Osteoblast (primary cell): ENCODE results near the gene RASGEF1B. TPM values are rescaled to one million over a fixed set of nuclear protein-coding genes. Genes with fewer than 3 reads are reported as not detected.

Experiments used
- DNase-seq: peaks from one replicate; pipeline ENCODE4 v3.0.0; 2011; ENCODE audit warnings: low spot score, mixed read lengths; ENCODE audit not compliant: insufficient read length; ENCODE audit errors: missing footprints
- H2AFZ ChIP-seq: 2 replicates; pipeline ENCODE4 v1.6.0; 2011; ENCODE audit warnings: mild to moderate bottlenecking, low read length
- H3K27ac ChIP-seq: 2 replicates; pipeline ENCODE4 v1.5.1; 2011; ENCODE audit warnings: mild to moderate bottlenecking, low read depth, low read length, moderate library complexity
- H3K27me3 ChIP-seq: 2 replicates; pipeline ENCODE4 v1.6.0; 2012; ENCODE audit warnings: mild to moderate bottlenecking, control low read depth, inconsistent platforms, low read length, moderate library complexity; ENCODE audit not compliant: insufficient read depth
- H3K36me3 ChIP-seq: 2 replicates; pipeline ENCODE4 v1.5.1; 2011; ENCODE audit warnings: mild to moderate bottlenecking, low read length, control low read depth, moderate library complexity; ENCODE audit not compliant: insufficient read depth
- H3K4me1 ChIP-seq: 2 replicates; pipeline ENCODE4 v1.5.1; 2011; ENCODE audit warnings: mild to moderate bottlenecking, low read length, control low read depth, moderate library complexity; ENCODE audit not compliant: insufficient read depth
- H3K4me2 ChIP-seq: 2 replicates; pipeline ENCODE4 v1.6.0; 2011; ENCODE audit warnings: mild to moderate bottlenecking, low read length; ENCODE audit not compliant: insufficient read depth
- H3K4me3 ChIP-seq: fragments of 200-600 bp; sonication (generic); 3 replicates; pipeline ENCODE4 v1.5.1; 2012; ENCODE audit warnings: mild to moderate bottlenecking, low read length, inconsistent platforms; ENCODE audit not compliant: insufficient read depth
- H3K79me2 ChIP-seq: 2 replicates; pipeline ENCODE4 v1.6.0; 2012; ENCODE audit warnings: mild to moderate bottlenecking, low read length, control low read depth, inconsistent platforms; ENCODE audit not compliant: insufficient read depth
- H3K9me3 ChIP-seq: 2 replicates; pipeline ENCODE4 v1.5.1; 2011; ENCODE audit warnings: low read depth, low read length, control low read depth
- H4K20me1 ChIP-seq: 2 replicates; pipeline ENCODE4 v1.6.0; 2012; ENCODE audit warnings: mild to moderate bottlenecking, low read length, control low read depth; ENCODE audit not compliant: insufficient read depth
- CTCF ChIP-seq: IDR thresholded peaks from 2 replicates; pipeline ENCODE4 v1.5.1; 2011; ENCODE audit warnings: mild to moderate bottlenecking, low read depth, low read length, moderate library complexity; ENCODE audit errors: extremely low read depth
- total RNA-seq: library from RNA; depleted of rRNA; stranded (reverse); fragments of >200 nt; gene quantifications from 2 replicates; pipeline ENCODE4 v1.2.3, GENCODE V29; 2012

The RASGEF1B gene
- total RNA-seq, 1 donor = 5.8 TPM

- H3K36me3 ChIP-seq = no peaks in the 10 kb centered on the region
- no peak for TF ChIP-seq CTCF
- H3K9me3 ChIP-seq = no peaks in the 10 kb centered on the region
- no peak overlapping the region for H3K4me3 ChIP-seq
- no peak overlapping the region for H3K27ac ChIP-seq
- H3K79me2 ChIP-seq = no peaks in the 10 kb centered on the region
- no peak overlapping the region for H2AFZ ChIP-seq
- H3K27me3 ChIP-seq = no peaks in the 10 kb centered on the region
- no peak for DNase-seq
- H3K4me2 ChIP-seq = no peak overlapping the region
- H4K20me1 ChIP-seq = no peaks in the 10 kb centered on the region
- no peaks in the 10 kb centered on the region for H3K4me1 ChIP-seq
Observed at GRCh38 chr4:81431971-81432370, 39.7 kb downstream of the RASGEF1B start.

GRCh38 chr4:81429607-81430006 is 42.1 kb downstream of the RASGEF1B start:
- no peak overlapping the region for H3K27ac ChIP-seq
- no peak overlapping the region for H3K4me2 ChIP-seq
- H3K4me1 ChIP-seq = no peaks in the 10 kb centered on the region
- DNase-seq = no peak
- TF ChIP-seq CTCF = no peak
- no peaks in the 10 kb centered on the region for H3K27me3 ChIP-seq
- H3K36me3 ChIP-seq = no peaks in the 10 kb centered on the region
- H3K4me3 ChIP-seq = no peak overlapping the region
- no peak overlapping the region for H2AFZ ChIP-seq
- no peaks in the 10 kb centered on the region for H4K20me1 ChIP-seq
- no peaks in the 10 kb centered on the region for H3K9me3 ChIP-seq
- H3K79me2 ChIP-seq = no peaks in the 10 kb centered on the region

- Histone ChIP-seq H3K36me3 (no peaks in the 10 kb centered on the region), H4K20me1 (no peaks in the 10 kb centered on the region), H2AFZ (no peak overlapping the region), H3K9me3 (no peaks in the 10 kb centered on the region), H3K27me3 (no peaks in the 10 kb centered on the region), H3K4me1 (no peaks in the 10 kb centered on the region), H3K4me3 (no peak overlapping the region), H3K27ac (no peak overlapping the region), H3K4me2 (no peak overlapping the region), H3K79me2 (no peaks in the 10 kb centered on the region)
- TF ChIP-seq CTCF = no peak
- DNase-seq = no peak
Observed at GRCh38 chr4:81429031-81429430, 42.7 kb downstream of the RASGEF1B start.

- Histone ChIP-seq H3K4me1 (no peaks in the 10 kb centered on the region), H2AFZ (no peak overlapping the region), H3K4me3 (no peak overlapping the region), H3K9me3 (no peaks in the 10 kb centered on the region), H3K27ac (no peak overlapping the region), H3K36me3 (no peaks in the 10 kb centered on the region), H3K27me3 (no peaks in the 10 kb centered on the region), H4K20me1 (no peaks in the 10 kb centered on the region), H3K79me2 (no peaks in the 10 kb centered on the region), H3K4me2 (no peak overlapping the region)
- no peak for TF ChIP-seq CTCF
- no peak for DNase-seq
Observed at GRCh38 chr4:81428002-81428401, 43.7 kb downstream of the RASGEF1B start.
